Activated CD4-positive, CD25-positive, alpha-beta regulatory T cell (primary cell): ENCODE measurements around the gene KDM6B.

ENCODE experiments used
- DNase-seq, 4 experiments: peaks; one replicate each; lab custom pipeline; 2025; lab: John Stamatoyannopoulos, UW

KDM6B gene

GRCh38 chr17:7841396-7841914 is 7.4 kb downstream of the KDM6B start:
- peak; percentile 82 to 90 (median 82) for DNase-seq

GRCh38 chr17:7841915-7842379 is 7.9 kb downstream of the KDM6B start:
- peak; percentile 73 to 78 (median 76) for DNase-seq

- DNase-seq, result peak; percentile 69 to 91 (median 81)
Measured at GRCh38 chr17:7842380-7843256, 8.6 kb downstream of the KDM6B start.

GRCh38 chr17:7843257-7843535 is 9.2 kb downstream of the KDM6B start:
- DNase-seq, result no peak

- DNase-seq, result peak; percentile 76 to 89 (median 87)
Measured at GRCh38 chr17:7843536-7844291, 9.7 kb downstream of the KDM6B start.

GRCh38 chr17:7844292-7845154 is 10.5 kb downstream of the KDM6B start:
- peak; percentile 54 to 75 (median 58) for DNase-seq

- DNase-seq, result no peak
Measured at GRCh38 chr17:7845359-7846062, 11.5 kb downstream of the KDM6B start.

- no peak for DNase-seq
Measured at GRCh38 chr17:7846063-7846735, 12.2 kb downstream of the KDM6B start.

- no peak for DNase-seq
Measured at GRCh38 chr17:7846765-7847661, 13.0 kb downstream of the KDM6B start.

- no peak for DNase-seq
Measured at GRCh38 chr17:7848131-7848579, 14.1 kb downstream of the KDM6B start.

GRCh38 chr17:7848739-7849129 is 14.7 kb downstream of the KDM6B start:
- no peak for DNase-seq

GRCh38 chr17:7849130-7849750 is 15.2 kb downstream of the KDM6B start:
- DNase-seq, result no peak

GRCh38 chr17:7849751-7850504 is 15.9 kb downstream of the KDM6B start:
- no peak for DNase-seq

GRCh38 chr17:7850701-7851437 is 16.9 kb downstream of the KDM6B start:
- DNase-seq, result no peak

- DNase-seq, result peak; percentile 79 to 91 (median 86)
Measured at GRCh38 chr17:7851438-7852261, 17.6 kb downstream of the KDM6B start.

GRCh38 chr17:7852262-7852670 is 18.2 kb downstream of the KDM6B start:
- no peak for DNase-seq
